Measurements from ENCODE around the gene RUNX2. TPM values are rescaled to one million over a fixed set of nuclear protein-coding genes. Genes with fewer than 3 reads are reported as not detected.

Gene RUNX2
- total RNA-seq, 4 donors from 2014 or later, result 0.26 to 6.2 (median 2.1) TPM

DNA sequence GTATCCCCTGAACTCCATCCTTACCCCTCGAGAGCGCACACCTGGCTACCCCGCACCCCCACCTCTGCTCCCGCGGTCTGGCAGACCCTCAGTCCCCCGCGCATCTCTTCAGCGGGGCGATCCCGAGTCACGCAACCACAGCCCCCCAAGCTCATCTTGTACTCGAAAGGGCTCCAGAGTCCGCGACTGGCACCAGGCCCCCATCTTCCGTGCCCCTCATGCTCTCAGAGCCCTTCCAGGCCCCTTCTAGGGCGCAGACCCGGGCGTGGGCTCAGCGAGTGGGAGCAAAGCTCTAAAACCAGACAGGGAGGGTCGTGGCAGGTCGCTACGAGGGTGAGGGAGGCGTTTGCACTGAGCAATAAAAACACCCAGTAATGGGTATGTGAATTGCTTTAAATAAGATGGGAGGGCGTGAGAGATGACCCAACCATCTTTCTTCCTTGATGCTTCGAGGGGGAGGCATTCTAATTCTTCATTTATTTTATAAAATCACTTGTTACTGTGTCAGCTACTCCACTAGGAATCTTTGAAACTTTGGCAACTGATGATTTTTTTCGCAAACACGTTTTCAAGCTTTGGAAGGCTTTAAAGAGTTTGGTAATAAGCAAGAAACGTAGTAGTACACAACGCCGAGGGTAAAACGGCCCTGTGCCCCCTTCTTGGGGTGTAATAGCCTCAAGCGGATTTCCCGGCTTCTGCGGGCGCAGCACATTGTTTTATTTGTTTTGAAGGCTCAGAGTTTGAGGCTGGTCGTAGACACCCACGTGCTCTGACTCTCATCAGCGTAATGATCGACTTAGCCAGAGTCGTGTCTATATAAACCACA lies 92.2 kb downstream of the RUNX2 start:
- Histone ChIP-seq H3K27ac (peak overlapping the region in 1 of 2 donors; percentile 6), H3K4me3 (peak overlapping the region in 1 of 2 donors; percentile 19), H3K27me3 (peaks cover 5 to 23% of the 10 kb centered on the region in 2 donors), H3K4me1 (peaks cover 0 to 15% of the 10 kb centered on the region in 2 donors), H3K9me3 (no peaks in the 10 kb centered on the region), H3K36me3 (no peaks in the 10 kb centered on the region)
- no peak for DNase-seq
- intact Hi-C loops (cut with DNase I; ENCODE audit: low total_unique reads), result no loop called here
- no peak for TF ChIP-seq POLR2A (IDR thresholded peaks at IDR 0.05)
- TF ChIP-seq, protein P1, sequence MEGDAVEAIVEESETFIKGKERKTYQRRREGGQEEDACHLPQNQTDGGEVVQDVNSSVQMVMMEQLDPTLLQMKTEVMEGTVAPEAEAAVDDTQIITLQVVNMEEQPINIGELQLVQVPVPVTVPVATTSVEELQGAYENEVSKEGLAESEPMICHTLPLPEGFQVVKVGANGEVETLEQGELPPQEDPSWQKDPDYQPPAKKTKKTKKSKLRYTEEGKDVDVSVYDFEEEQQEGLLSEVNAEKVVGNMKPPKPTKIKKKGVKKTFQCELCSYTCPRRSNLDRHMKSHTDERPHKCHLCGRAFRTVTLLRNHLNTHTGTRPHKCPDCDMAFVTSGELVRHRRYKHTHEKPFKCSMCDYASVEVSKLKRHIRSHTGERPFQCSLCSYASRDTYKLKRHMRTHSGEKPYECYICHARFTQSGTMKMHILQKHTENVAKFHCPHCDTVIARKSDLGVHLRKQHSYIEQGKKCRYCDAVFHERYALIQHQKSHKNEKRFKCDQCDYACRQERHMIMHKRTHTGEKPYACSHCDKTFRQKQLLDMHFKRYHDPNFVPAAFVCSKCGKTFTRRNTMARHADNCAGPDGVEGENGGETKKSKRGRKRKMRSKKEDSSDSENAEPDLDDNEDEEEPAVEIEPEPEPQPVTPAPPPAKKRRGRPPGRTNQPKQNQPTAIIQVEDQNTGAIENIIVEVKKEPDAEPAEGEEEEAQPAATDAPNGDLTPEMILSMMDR (IDR thresholded peaks at IDR 0.05), result no peak

DNA sequence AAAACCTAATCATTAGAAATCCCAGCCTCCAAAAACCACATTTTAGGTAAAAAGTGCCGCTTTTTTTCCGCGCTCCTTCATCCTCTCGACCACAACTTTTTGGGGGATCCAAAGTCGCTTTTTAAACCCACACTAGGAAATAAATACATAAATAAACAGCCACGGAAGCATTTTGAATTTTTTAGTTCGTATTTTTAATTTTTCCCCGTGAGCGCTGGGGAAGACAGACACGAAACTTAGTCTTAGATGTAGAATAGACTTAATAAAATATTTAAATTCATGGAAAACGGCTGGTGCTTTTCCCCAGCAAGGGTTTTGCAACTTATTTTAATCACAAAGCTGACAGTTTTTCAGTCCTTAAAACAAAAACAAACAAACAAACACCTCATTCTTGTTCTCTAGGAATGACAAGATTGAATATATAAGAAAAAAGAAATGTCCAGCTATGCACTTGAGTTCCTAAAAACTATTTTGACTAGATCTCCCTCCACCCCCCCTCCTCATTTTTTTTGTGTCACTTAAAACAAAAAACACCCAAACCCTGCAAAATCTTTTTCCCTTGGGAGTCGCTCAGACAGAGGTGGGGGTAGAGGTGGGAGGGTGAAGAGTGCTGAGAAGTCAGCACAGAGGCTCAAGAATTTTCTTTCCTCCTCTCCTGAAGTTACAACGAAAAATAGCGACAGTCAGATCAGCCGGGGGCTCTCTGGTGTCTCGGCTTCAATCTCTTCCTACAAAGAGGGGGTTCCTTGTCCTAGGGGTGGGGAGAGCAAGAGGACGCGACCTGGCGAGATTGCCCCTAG lies 93.0 kb downstream of the RUNX2 start:
- TF ChIP-seq, protein P1 (IDR thresholded peaks at IDR 0.05), result no peak
- TF ChIP-seq POLR2A (IDR thresholded peaks at IDR 0.05), result no peak
- Histone ChIP-seq H3K36me3 (no peaks in the 10 kb centered on the region), H3K4me1 (peaks cover 0 to 15% of the 10 kb centered on the region in 2 donors), H3K4me3 (peak overlapping the region; percentile 30 to 54), H3K9me3 (no peaks in the 10 kb centered on the region), H3K27me3 (peaks cover 5 to 20% of the 10 kb centered on the region in 2 donors), H3K27ac (peak overlapping the region; percentile 76 to 80)
- no peak for DNase-seq
- intact Hi-C loops (cut with DNase I; ENCODE audit: low total_unique reads), result no loop called here

DNA sequence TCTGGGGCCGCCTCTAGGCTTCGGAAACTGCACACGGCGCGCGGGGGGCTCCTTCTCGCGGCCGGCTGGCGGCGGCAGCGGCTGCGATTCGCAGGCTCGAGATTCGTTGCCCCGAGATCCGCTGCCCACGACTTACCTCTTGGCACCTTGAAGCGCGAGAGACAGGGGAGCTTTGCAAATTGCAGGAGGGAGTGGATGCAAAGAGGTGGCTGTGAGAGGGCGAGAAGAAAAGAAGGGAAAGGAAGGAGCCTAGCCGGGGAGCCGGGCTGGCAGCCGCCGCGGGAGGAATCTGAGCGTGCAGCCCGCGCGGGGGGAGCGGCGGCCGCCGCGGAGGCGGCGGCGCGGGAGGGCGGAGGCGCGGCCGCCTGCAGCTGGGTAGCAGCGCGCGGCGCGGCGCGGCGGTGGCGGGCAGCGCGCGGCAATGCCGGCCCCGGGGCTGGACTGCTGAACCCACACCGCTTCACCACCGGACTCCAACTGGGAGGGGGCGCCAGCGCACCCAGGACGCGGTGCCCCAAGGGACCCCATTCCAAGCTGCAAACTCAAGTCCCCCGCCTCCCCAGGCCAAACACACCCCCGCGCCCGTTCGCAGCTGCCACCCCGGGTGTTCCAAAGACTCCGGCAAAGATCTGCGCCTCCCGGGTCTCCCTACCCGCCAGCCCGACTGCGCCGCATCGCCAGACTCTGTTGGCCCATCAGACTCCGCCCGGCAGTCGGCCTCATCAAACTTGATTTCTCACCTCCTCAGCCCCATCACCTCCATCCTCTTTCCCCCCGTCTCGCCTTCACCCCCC lies 93.8 kb downstream of the RUNX2 start:
- DNase-seq, result peak; percentile 41 to 47
- intact Hi-C loops (cut with DNase I; ENCODE audit: low total_unique reads), result no loop called here
- Histone ChIP-seq H3K36me3 (peaks cover 0 to 3% of the 10 kb centered on the region in 2 donors), H3K27me3 (peaks cover 5 to 20% of the 10 kb centered on the region in 2 donors), H3K4me3 (peak overlapping the region; percentile 35 to 54), H3K27ac (peak overlapping the region; percentile 76 to 80), H3K9me3 (no peaks in the 10 kb centered on the region), H3K4me1 (peaks cover 0 to 15% of the 10 kb centered on the region in 2 donors)
- TF ChIP-seq, protein P1 (IDR thresholded peaks at IDR 0.05), result peak in 3 of 4 experiments; percentile 5 to 24 (median 15)
- TF ChIP-seq POLR2A (IDR thresholded peaks at IDR 0.05), result no peak

DNA sequence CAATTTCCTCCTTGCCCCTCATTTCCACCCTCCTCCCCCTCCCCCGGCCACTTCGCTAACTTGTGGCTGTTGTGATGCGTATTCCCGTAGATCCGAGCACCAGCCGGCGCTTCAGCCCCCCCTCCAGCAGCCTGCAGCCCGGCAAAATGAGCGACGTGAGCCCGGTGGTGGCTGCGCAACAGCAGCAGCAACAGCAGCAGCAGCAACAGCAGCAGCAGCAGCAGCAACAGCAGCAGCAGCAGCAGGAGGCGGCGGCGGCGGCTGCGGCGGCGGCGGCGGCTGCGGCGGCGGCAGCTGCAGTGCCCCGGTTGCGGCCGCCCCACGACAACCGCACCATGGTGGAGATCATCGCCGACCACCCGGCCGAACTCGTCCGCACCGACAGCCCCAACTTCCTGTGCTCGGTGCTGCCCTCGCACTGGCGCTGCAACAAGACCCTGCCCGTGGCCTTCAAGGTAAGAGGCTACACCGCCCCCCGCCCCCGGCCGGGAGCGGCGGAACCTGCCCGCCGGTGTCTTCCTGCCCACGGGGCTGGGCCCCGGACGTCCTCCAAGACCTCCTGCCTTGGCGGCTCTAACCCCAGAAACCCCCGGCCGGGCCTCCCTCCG lies 94.5 kb downstream of the RUNX2 start:
- H3K9me3 ChIP-seq, result no peaks in the 10 kb centered on the region
- H3K4me3 ChIP-seq, result peak overlapping the region; percentile 35 to 54
- TF ChIP-seq POLR2A (IDR thresholded peaks at IDR 0.05), result peak in 1 of 2 donors; percentile 13
- TF ChIP-seq, protein P1 (IDR thresholded peaks at IDR 0.05), result no peak
- intact Hi-C loops (cut with DNase I; ENCODE audit: low total_unique reads), result no loop called here
- peaks cover 0 to 15% of the 10 kb centered on the region in 2 donors for H3K4me1 ChIP-seq
- peaks cover 0 to 4% of the 10 kb centered on the region in 2 donors for H3K36me3 ChIP-seq
- DNase-seq, result peak in 1 of 2 donors; percentile 39
- peaks cover 5 to 16% of the 10 kb centered on the region in 2 donors for H3K27me3 ChIP-seq
- H3K27ac ChIP-seq, result peak overlapping the region; percentile 76 to 80

Data from uterus (tissue), 4 donors.